Measurements from ENCODE around the gene MCM6.

- no peak for TF ChIP-seq HDGF (IDR thresholded peaks at IDR 0.05; ENCODE audit: borderline replicate concordance)
- no peak for TF ChIP-seq ZNF384 (IDR thresholded peaks at IDR 0.05)
- TF ChIP-seq NFRKB (IDR thresholded peaks at IDR 0.05), result no peak
- no peak for TF ChIP-seq SP1 (IDR thresholded peaks at IDR 0.05)
- no peak for TF ChIP-seq BHLHE40 (IDR thresholded peaks at IDR 0.05; ENCODE audit: borderline replicate concordance)
- TF ChIP-seq ELF4 (IDR thresholded peaks at IDR 0.05), result no peak
- TF ChIP-seq FOXM1 (IDR thresholded peaks at IDR 0.05; ENCODE audit: borderline replicate concordance), result no peak
These were observed 46.7 kb downstream of the MCM6 start for GRCh38 chr2:135829378-135830135.

Data from HEK293T (cell line).